ENCODE measurements around the gene PRSS35.

DNA sequence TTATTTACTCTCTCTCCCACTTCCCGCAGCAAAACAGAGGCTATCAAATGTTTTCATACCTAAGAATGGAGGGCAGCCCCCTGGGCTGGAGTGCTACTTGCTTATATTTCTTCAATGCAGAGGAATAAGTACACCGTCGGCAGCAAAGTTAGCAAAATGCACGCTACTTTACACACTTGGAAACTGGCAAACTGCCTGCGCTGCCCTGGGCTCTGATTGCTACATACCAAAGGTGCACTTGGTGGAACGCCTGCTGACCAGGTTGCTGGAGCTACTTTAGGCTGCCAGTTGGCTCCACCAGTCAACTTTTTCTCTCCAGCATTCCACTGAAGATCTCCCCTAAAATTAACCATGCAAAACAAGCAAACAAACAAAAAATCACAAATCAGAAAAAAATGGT lies 62.4 kb downstream of the PRSS35 start:
- TF ChIP-seq, protein P1, sequence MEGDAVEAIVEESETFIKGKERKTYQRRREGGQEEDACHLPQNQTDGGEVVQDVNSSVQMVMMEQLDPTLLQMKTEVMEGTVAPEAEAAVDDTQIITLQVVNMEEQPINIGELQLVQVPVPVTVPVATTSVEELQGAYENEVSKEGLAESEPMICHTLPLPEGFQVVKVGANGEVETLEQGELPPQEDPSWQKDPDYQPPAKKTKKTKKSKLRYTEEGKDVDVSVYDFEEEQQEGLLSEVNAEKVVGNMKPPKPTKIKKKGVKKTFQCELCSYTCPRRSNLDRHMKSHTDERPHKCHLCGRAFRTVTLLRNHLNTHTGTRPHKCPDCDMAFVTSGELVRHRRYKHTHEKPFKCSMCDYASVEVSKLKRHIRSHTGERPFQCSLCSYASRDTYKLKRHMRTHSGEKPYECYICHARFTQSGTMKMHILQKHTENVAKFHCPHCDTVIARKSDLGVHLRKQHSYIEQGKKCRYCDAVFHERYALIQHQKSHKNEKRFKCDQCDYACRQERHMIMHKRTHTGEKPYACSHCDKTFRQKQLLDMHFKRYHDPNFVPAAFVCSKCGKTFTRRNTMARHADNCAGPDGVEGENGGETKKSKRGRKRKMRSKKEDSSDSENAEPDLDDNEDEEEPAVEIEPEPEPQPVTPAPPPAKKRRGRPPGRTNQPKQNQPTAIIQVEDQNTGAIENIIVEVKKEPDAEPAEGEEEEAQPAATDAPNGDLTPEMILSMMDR (IDR thresholded peaks at IDR 0.05 in 4 of 5, conservative IDR thresholded peaks at IDR 0.05 in 1 of 5) = no peak
- TF ChIP-seq POLR2A (IDR thresholded peaks at IDR 0.05) = no peak

All from gastrocnemius medialis (tissue), 4 donors.